Bronchial epithelial cell (primary cell): ENCODE data around the gene GFRA1. TPM values are rescaled to one million over a fixed set of nuclear protein-coding genes. Genes with fewer than 3 reads are reported as not detected.
A peak's percentile ranks its signal among the peaks of the same experiment; 100 is the strongest.

Source experiments
- DNase-seq: peaks from one replicate; pipeline ENCODE4 v3.0.0-alpha.2; 2010; ENCODE audit warnings: low read depth
- FAIRE-seq: peaks from 2 replicates; lab custom pipeline; 2011; peaks lifted over from hg19 to GRCh38; lab: Jason Lieb, UNC
- H3K27me3 ChIP-seq: 2 replicates; pipeline ENCODE4 v1.5.1; 2011; ENCODE audit warnings: low read length; ENCODE audit not compliant: control insufficient read depth, insufficient read depth
- H3K36me3 ChIP-seq: 2 replicates; pipeline ENCODE4 v1.5.1; 2011; ENCODE audit warnings: low read length; ENCODE audit not compliant: control insufficient read depth, insufficient read depth
- H3K4me3 ChIP-seq: 2 replicates; pipeline ENCODE4 v1.5.1; 2011; ENCODE audit warnings: mild to moderate bottlenecking, low read depth, low read length, control low read depth
- total RNA-seq: library from RNA; depleted of rRNA; stranded (reverse); fragments of >200 nt; gene quantifications from 2 replicates; pipeline ENCODE4 v1.2.1, GENCODE V29; 2014
- TF ChIP-seq, protein P1 (sequence below): IDR thresholded peaks from 2 replicates; pipeline ENCODE4 v1.5.1; 2011; ENCODE audit warnings: mild to moderate bottlenecking, moderate library complexity, low read length, control low read depth, inconsistent platforms; ENCODE audit not compliant: insufficient read depth, severe bottlenecking

The GFRA1 gene
- total RNA-seq, 1 donor from 2014 or later, result under 0.01 TPM

DNA sequence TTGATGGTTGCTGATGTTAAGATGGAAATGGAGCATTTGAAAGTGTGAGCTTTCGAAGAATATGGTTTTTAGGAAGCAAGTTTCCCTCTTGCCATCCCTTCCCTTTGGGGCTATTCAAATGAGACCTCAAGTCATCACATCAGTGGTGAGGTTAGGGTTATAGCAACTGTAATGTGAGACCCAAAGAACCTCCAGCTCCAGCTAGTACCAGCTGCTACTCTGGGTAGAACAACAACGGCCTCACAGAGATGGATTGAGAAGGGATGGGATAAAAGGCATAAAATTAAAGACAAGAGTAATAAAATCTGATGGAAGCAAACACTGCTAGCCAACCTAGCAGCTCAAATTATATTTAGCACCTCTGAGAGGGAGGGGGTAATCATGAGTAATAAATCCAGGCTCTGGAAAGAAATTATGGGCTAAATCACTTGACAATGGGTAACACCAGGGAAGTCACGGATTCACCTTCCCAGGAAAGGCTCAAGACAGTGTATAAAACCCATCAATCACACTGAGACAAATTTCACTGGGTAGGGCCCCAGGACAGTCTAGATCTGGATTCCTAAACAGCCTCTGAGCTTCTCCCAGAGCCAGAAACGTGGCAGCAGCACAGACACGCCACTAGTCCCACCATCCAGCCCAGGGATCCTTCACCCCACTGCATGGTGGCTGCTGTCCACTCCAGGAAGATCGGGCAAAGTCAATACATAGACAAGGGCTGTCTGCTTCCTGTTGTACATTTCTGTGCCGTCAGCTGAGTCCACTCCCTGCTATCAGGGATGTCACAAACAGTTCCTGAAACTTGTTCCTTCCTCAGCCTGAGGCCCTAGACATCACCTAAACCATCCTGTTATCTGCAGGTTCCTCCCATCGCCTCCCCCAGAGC, 151.1 kb downstream of the GFRA1 start:
- no peak for DNase-seq
- Histone ChIP-seq H3K27me3 (no peaks in the 10 kb centered on the region), H3K4me3 (no peak overlapping the region), H3K36me3 (no peaks in the 10 kb centered on the region)
- TF ChIP-seq, protein P1, sequence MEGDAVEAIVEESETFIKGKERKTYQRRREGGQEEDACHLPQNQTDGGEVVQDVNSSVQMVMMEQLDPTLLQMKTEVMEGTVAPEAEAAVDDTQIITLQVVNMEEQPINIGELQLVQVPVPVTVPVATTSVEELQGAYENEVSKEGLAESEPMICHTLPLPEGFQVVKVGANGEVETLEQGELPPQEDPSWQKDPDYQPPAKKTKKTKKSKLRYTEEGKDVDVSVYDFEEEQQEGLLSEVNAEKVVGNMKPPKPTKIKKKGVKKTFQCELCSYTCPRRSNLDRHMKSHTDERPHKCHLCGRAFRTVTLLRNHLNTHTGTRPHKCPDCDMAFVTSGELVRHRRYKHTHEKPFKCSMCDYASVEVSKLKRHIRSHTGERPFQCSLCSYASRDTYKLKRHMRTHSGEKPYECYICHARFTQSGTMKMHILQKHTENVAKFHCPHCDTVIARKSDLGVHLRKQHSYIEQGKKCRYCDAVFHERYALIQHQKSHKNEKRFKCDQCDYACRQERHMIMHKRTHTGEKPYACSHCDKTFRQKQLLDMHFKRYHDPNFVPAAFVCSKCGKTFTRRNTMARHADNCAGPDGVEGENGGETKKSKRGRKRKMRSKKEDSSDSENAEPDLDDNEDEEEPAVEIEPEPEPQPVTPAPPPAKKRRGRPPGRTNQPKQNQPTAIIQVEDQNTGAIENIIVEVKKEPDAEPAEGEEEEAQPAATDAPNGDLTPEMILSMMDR, result no peak
- FAIRE-seq, result no peak

DNA sequence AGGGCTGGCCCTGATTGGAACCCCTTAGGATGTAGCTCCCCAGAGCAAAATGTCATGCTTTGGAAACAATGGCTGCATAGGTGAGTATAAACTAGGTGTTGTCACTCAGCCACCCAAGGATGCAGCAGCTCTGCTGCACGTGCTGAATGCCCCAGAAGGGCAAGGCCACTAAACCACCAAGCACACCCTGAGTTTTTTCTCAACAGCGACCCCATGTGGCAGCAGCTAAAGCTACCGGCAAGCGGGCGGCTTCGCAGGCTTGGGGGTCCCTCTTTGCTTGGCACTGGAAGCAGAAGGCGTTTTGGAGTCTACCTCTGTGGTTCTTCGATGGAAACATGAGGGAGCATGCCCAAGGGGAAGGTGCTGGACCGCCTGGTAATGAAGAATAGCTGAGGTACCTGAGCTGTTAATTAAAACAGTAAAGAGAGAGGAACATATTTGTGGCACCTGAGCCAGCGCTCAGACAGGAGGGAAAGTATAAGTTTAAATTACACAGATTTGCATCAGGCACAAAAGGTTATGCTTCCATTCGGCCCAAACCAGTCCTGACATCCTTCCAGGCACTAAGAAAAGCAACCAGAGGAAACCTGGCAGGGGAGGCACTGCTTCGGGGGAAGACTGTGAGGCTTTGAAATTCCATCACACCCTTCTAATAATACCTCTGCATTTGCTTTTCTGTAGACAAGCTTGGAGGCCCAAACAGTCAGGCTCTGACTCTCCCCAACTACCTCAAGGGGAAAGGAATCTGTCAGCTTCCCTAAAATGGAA, 152.1 kb downstream of the GFRA1 start:
- no peak for DNase-seq
- TF ChIP-seq, protein P1, result no peak
- FAIRE-seq, result peak; percentile 23
- no peaks in the 10 kb centered on the region for H3K27me3 ChIP-seq
- no peak overlapping the region for H3K4me3 ChIP-seq
- H3K36me3 ChIP-seq, result no peaks in the 10 kb centered on the region

DNA sequence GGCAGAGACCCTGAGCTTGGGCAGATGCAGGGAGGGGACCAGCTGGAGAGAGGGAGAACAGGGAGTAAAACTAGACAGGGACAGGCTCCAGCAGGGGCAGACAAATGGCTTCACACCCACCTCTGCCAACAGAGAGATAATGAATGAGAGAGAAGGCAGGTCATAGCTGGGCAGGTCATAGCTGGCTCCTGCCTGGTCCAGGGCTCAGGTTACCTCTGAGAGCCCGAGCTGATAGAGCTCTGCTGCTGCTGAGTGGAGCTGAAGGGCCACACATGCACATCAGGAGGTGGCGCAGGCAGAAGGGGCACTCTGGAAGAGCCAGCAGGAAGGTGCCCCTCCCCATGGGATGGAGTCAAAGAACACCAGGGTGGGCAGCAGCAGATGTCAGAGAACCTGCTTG, 154.2 kb downstream of the GFRA1 start:
- TF ChIP-seq, protein P1, result no peak
- DNase-seq (no peak), FAIRE-seq (no peak)
- Histone ChIP-seq H3K36me3 (no peaks in the 10 kb centered on the region), H3K27me3 (no peaks in the 10 kb centered on the region), H3K4me3 (no peak overlapping the region)

DNA sequence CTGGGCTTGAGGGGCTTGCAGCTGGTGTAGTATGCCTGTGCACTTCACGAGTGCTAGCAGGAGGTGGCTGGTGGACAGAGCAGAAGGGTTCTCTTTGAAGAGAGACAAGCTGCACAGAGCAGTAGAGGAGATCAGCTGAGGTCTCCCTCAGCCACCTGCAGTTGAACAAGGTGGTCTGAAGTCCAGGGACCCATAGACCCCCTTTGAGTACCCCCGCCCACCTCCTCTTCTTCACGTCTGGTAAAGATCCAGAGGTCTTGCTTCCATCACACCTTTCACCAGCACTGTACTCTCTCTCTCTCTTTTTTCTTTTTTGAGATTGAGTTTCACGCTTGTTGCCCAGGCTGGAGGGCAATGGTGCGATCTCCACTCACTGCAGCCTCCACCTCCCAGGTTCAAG, 157.2 kb downstream of the GFRA1 start:
- Histone ChIP-seq H3K27me3 (no peaks in the 10 kb centered on the region), H3K4me3 (no peak overlapping the region), H3K36me3 (no peaks in the 10 kb centered on the region)
- TF ChIP-seq, protein P1, result no peak
- no peak for FAIRE-seq
- DNase-seq, result no peak

DNA sequence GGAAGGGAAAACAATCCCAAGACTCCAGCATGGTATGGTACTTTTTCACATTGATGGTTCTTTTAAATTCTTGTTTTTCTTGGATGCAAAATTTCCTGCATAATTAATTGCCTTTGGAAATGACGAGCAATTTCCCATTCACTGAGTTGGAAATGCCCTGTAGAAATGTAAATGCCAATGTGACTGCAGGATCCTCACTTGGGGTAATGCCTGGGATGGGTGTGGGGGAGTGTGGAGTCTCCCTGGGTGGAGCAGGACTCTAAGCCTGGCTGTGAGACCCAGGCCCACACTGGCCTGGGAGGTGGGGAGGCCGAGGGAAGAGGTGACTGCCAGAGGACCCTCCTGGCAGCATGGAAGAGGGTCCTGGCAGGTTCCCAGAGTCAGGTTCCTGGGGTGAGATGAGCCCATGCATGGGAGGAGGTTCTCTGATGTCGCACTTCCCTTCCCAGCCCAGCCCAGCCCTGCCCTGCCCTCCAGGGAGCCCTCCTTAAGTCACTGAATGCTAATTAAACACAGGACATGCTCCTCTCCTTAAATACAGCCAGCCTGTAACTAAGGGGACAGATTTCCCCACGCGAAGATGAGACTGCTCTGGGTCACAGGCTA, 157.9 kb downstream of the GFRA1 start:
- Histone ChIP-seq H3K4me3 (no peak overlapping the region), H3K27me3 (no peaks in the 10 kb centered on the region), H3K36me3 (no peaks in the 10 kb centered on the region)
- no peak for FAIRE-seq
- TF ChIP-seq, protein P1, result no peak
- DNase-seq, result no peak
